T-helper 2 cell treated with Interferon-gamma antibody and Interleukin-4, amounts not matched to agents 5 μg/mL and 100 μg/mL, for 36 hours (primary cell): ENCODE results near the gene TOP1.

Experiments used
- DNase-seq: peaks from one replicate; pipeline ENCODE4 v3.0.0; 2021; ENCODE audit warnings: low spot score
- H3K27ac Mint-ChIP-seq: one replicate; pipeline ENCODE4 v1.8.0; 2021; ENCODE audit warnings: mild to moderate bottlenecking, mixed read lengths
- H3K27me3 Mint-ChIP-seq: one replicate; pipeline ENCODE4 v1.8.0; 2021; ENCODE audit warnings: low read depth, mixed read lengths
- H3K36me3 Mint-ChIP-seq: one replicate; pipeline ENCODE4 v1.8.0; 2021; ENCODE audit warnings: low read depth, mixed read lengths
- H3K4me1 Mint-ChIP-seq: one replicate; pipeline ENCODE4 v1.8.0; 2021; ENCODE audit warnings: low read depth, mixed read lengths
- H3K4me3 Mint-ChIP-seq: one replicate; pipeline ENCODE4 v1.8.0; 2022; ENCODE audit warnings: mild to moderate bottlenecking, moderate library complexity, mixed read lengths
- H3K9me3 Mint-ChIP-seq: one replicate; pipeline ENCODE4 v1.8.0; 2021; ENCODE audit warnings: mixed read lengths

The TOP1 gene

DNA sequence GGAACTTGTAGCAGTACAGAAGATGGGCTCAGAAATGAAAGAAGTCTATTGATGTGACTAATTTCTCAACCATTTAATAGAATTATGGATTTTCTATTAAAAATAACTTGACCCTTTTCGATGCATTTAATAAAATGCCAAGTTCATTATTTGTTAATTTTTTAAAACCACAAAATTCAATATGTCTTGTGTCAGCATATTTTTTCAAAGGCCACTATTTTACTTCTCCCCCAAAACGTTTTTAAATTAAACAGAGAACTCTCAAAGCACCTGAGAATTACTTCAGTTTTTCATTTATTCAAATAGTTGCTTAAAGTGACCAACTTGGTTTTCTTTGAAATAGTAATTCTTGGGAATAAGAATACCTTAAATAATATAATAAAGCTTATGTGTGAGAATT is 8.6 kb downstream of the TOP1 start:
- H3K27me3 Mint-ChIP-seq, result no peaks in the 10 kb centered on the region
- peaks cover 76% of the 10 kb centered on the region for H3K4me1 Mint-ChIP-seq
- peaks cover 48% of the 10 kb centered on the region for H3K36me3 Mint-ChIP-seq
- H3K27ac Mint-ChIP-seq, result no peak overlapping the region
- DNase-seq, result no peak
- H3K4me3 Mint-ChIP-seq, result no peak overlapping the region
- no peaks in the 10 kb centered on the region for H3K9me3 Mint-ChIP-seq

- peaks cover 42% of the 10 kb centered on the region for H3K36me3 Mint-ChIP-seq
Observed at GRCh38 chr20:41038149-41038877, 9.7 kb downstream of the TOP1 start.

DNA sequence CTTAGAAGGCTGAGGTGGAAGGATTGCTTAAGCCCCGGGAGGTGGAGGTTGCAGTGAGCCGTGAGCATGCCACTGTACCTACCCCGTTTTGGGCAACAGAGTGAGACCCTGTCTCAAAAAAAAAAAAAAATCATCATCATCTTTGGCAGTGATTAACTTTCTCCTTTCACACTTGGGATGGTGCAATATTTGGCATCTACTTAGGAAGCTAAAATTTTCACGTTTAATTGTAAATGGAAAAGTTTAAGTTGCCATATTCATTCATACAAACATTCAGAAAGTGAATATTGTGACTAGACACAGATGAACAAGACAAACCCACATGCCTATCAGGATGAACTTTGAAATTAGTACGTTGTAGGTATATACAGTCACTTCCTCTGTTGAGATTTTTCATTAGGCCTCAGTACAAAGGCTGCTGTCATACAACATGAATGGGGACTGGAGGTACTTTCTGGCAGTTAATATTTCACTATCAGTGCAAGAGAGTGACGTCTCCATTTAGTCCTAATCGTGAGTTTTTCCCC is 10.3 kb downstream of the TOP1 start:
- H3K36me3 Mint-ChIP-seq, result peaks cover 39% of the 10 kb centered on the region
- H3K27ac Mint-ChIP-seq, result peak overlapping the region; percentile 56

More at GRCh38 chr20:41038149-41038877, 9.7 kb downstream of the TOP1 start:
- Mint-ChIP-seq H3K27me3 (no peaks in the 10 kb centered on the region), H3K4me1 (peaks cover 77% of the 10 kb centered on the region), H3K9me3 (no peaks in the 10 kb centered on the region), H3K27ac (peak overlapping the region; percentile 56), H3K4me3 (no peak overlapping the region)
- DNase-seq, result no peak

DNA sequence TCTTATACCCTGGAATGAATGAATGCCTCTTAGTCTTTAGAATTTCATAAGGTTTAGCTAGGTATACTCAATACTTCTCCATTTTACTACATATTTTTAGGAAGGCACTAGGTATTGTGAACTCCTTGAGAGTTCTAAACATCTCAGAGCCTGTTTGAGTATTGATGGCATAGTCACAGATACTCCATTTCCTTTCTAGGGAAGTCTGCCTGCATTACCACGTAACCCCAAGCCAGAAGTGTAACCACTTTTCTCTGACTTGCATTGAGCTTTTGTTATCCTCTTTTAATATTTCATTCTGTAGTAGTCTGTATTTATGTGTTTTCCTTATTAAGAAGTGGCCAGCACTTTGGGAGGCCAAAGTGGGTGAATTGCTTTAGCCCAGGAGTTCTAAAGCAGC is 12.2 kb downstream of the TOP1 start:
- H3K4me1 Mint-ChIP-seq, result peaks cover 75% of the 10 kb centered on the region

More for the DNA sequence above, 10.3 kb downstream of the TOP1 start:
- peak overlapping the region; percentile 27 for H3K4me3 Mint-ChIP-seq
- H3K27me3 Mint-ChIP-seq, result no peaks in the 10 kb centered on the region
- DNase-seq, result no peak
- H3K4me1 Mint-ChIP-seq, result peaks cover 79% of the 10 kb centered on the region
- no peaks in the 10 kb centered on the region for H3K9me3 Mint-ChIP-seq

GRCh38 chr20:41041693-41042092 is 13.1 kb downstream of the TOP1 start:
- Mint-ChIP-seq H3K36me3 (peaks cover 27% of the 10 kb centered on the region), H3K4me1 (peaks cover 77% of the 10 kb centered on the region), H3K27me3 (no peaks in the 10 kb centered on the region), H3K27ac (no peak overlapping the region), H3K4me3 (no peak overlapping the region), H3K9me3 (no peaks in the 10 kb centered on the region)
- no peak for DNase-seq

More for the DNA sequence above, 12.2 kb downstream of the TOP1 start:
- peak overlapping the region; percentile 76 for H3K4me3 Mint-ChIP-seq
- H3K9me3 Mint-ChIP-seq, result no peaks in the 10 kb centered on the region
- H3K36me3 Mint-ChIP-seq, result peaks cover 33% of the 10 kb centered on the region
- no peak for DNase-seq
- peak overlapping the region; percentile 79 for H3K27ac Mint-ChIP-seq
- H3K27me3 Mint-ChIP-seq, result no peaks in the 10 kb centered on the region

DNA sequence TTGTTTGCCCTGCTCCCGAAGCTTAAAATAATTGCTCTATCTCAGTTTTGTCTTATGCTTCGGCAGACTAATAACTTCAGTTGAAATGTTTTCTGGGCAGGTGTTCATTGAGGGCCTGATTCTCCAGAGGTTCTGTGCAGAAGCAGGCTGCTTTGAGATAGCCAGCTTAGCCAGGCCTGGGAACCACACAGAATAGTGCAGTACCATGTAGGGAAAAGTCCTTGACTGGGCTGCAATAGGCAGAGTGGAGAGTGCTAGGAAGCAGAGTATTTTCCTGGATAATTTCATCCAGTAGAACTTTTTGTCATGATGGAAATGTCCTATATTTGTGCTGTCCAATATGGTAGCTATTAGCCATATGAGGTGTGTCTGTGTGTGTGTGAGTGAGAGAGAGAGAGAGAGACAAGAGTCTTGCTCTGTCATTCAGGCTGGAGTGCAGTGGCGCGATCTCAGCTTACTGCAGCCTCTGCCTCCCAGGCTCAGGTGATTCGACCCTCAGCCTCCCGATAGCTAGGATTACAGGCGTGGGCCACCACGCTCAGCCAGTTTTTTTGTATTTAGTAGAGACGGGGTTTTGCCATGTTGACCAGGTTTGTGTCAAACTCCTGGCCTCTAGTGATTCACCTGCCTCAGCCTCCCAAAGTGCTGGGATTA is 15.9 kb downstream of the TOP1 start:
- H3K27ac Mint-ChIP-seq, result peak overlapping the region; percentile 63
- H3K9me3 Mint-ChIP-seq, result no peaks in the 10 kb centered on the region
- H3K4me1 Mint-ChIP-seq, result peaks cover 80% of the 10 kb centered on the region
- no peak for DNase-seq
- H3K4me3 Mint-ChIP-seq, result no peak overlapping the region
- H3K36me3 Mint-ChIP-seq, result peaks cover 18% of the 10 kb centered on the region
- no peaks in the 10 kb centered on the region for H3K27me3 Mint-ChIP-seq

- H3K9me3 Mint-ChIP-seq, result no peaks in the 10 kb centered on the region
- no peaks in the 10 kb centered on the region for H3K27me3 Mint-ChIP-seq
- H3K4me1 Mint-ChIP-seq, result peaks cover 83% of the 10 kb centered on the region
- H3K27ac Mint-ChIP-seq, result no peak overlapping the region
- no peak for DNase-seq
- peaks cover 15% of the 10 kb centered on the region for H3K36me3 Mint-ChIP-seq
- no peak overlapping the region for H3K4me3 Mint-ChIP-seq
Observed at GRCh38 chr20:41045671-41046070, 17.0 kb downstream of the TOP1 start.

- Mint-ChIP-seq H3K27me3 (no peaks in the 10 kb centered on the region), H3K4me1 (peaks cover 84% of the 10 kb centered on the region), H3K4me3 (peak overlapping the region; percentile 56), H3K27ac (peak overlapping the region; percentile 66), H3K36me3 (peaks cover 15% of the 10 kb centered on the region), H3K9me3 (no peaks in the 10 kb centered on the region)
- DNase-seq, result no peak
Observed at GRCh38 chr20:41046716-41047115, 18.1 kb downstream of the TOP1 start.

GRCh38 chr20:41047279-41047974 is 18.8 kb downstream of the TOP1 start:
- H3K27ac Mint-ChIP-seq, result peak overlapping the region; percentile 95
- H3K9me3 Mint-ChIP-seq, result no peaks in the 10 kb centered on the region
- H3K36me3 Mint-ChIP-seq, result peaks cover 17% of the 10 kb centered on the region
- peak overlapping the region; percentile 85 for H3K4me3 Mint-ChIP-seq
- H3K4me1 Mint-ChIP-seq, result peaks cover 86% of the 10 kb centered on the region
- no peaks in the 10 kb centered on the region for H3K27me3 Mint-ChIP-seq
- DNase-seq, result no peak

DNA sequence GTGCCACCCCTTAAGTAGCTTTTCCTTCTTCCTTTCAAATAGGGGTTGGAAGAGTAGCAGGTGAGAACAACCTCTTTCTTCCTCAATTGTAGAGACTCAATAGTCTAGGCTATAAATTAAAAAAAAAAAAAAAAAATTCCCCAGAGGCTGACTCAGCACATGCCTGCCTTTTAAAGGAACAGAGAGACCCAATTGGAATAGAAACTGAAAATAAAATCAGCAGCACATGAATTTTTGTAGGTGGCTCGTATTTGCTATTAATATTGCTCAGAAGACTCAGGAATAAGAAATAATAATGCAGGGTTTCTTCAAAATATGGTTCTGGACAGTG is 19.3 kb downstream of the TOP1 start:
- DNase-seq, result no peak
- Mint-ChIP-seq H3K36me3 (peaks cover 19% of the 10 kb centered on the region), H3K9me3 (no peaks in the 10 kb centered on the region), H3K4me1 (peaks cover 81% of the 10 kb centered on the region), H3K27me3 (no peaks in the 10 kb centered on the region), H3K27ac (peak overlapping the region; percentile 95), H3K4me3 (peak overlapping the region; percentile 85)

GRCh38 chr20:41048461-41049301 is 20.1 kb downstream of the TOP1 start:
- Mint-ChIP-seq H3K4me3 (peak overlapping the region; percentile 85), H3K36me3 (peaks cover 20% of the 10 kb centered on the region), H3K9me3 (no peaks in the 10 kb centered on the region), H3K27me3 (no peaks in the 10 kb centered on the region), H3K27ac (peak overlapping the region; percentile 95), H3K4me1 (peaks cover 79% of the 10 kb centered on the region)
- no peak for DNase-seq

DNA sequence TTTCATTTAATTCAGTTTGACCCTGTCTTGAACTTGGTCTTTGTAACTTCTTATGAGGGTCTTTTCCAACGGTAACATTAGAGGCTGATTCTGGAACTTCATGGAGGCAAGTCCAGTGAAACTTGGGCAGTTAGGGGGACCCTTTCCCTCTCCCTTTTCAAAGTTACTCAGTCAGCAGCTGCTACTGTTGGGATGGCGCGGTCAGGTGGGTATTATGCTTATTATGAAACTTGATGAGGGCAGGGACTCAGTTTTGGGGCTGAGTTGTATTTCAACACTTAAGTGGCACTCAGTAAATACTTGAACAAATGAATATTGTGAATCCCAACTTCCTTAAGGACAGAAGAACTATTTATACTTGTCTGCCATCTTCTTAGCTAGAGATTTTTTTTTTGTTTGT is 20.8 kb downstream of the TOP1 start:
- Mint-ChIP-seq H3K27me3 (no peaks in the 10 kb centered on the region), H3K27ac (peak overlapping the region; percentile 95), H3K4me3 (peak overlapping the region; percentile 85), H3K9me3 (peaks cover 4% of the 10 kb centered on the region), H3K36me3 (peaks cover 24% of the 10 kb centered on the region), H3K4me1 (peaks cover 80% of the 10 kb centered on the region)
- no peak for DNase-seq

DNA sequence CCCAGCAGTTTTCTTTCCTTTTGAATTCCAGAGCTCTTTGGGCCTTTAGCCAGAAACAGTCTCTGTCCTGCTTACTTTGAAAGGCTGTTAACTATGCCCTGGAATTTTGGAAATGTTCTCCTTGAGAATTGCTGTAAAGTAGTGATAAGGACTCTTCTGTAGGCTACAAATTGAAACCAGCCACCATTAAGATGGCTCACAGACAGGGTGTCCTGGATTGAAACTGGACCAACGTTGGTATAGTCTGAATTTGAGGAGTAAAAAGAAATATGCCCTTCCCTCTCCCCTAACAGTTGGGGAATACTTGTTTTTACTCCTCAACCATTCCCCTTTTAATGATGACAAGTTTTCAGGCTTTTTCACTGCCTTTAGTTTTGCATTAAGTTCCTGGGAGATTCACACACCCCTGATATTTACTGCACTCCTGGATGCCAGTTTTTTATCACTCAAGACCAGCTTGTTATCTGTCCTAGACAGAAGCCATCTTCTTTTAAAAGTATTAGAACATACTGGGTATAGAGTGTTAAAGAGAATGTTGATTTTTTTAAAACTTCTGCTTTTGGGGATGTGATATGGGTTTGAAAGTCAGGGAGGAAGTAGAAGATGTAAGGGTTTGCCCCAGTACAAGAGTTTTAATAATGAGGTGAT is 21.9 kb downstream of the TOP1 start:
- peaks cover 4% of the 10 kb centered on the region for H3K9me3 Mint-ChIP-seq
- H3K36me3 Mint-ChIP-seq, result peaks cover 20% of the 10 kb centered on the region
- H3K4me1 Mint-ChIP-seq, result peaks cover 81% of the 10 kb centered on the region
- no peak overlapping the region for H3K27ac Mint-ChIP-seq
- DNase-seq, result no peak
- H3K27me3 Mint-ChIP-seq, result no peaks in the 10 kb centered on the region
- peak overlapping the region; percentile 85 for H3K4me3 Mint-ChIP-seq
